ENCODE measurements around the gene LIMA1. TPM values are rescaled to one million over a fixed set of nuclear protein-coding genes. Genes with fewer than 3 reads are reported as not detected.
"Not testable (repeated sequence)": the region's sequence is repeated elsewhere in the genome, so short reads cannot be mapped to it uniquely, and the experiment has no call there.

LIMA1 gene
- total RNA-seq, 1 donor, result 377 TPM

GRCh38 chr12:50167049-50167828 is 116.1 kb downstream of the LIMA1 start, which contains the start of gene CERS5:
Gene CERS5 (minus strand): TSS chr12:50167369. CDS start chr12:50167297, 72 bp downstream.
- H3K4me3 ChIP-seq (ENCODE audit: low read depth, low read length), result peak within 1 kb of the TSS; percentile 85
- peak; percentile 99 for DNase-seq (ENCODE audit: low read depth)
- TF ChIP-seq CTCF (IDR thresholded peaks at IDR 0.05; ENCODE audit: insufficient read depth, low read depth, low read length), result no peak

DNA sequence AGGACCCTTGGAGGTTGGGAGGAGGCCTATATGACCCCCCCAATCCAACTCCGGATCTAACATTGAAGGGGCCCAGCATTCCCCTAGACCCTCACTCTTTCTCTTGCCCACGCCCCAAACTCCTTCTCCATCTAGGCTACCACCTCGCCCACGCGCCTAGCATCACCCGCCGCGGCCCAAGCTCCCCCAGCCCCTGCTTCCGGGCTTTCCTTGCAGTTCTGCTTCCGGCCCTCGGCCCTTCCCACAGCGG is 116.6 kb downstream of the LIMA1 start:
- no peak for DNase-seq (ENCODE audit: low read depth)
- peak overlapping the region; percentile 85 for H3K4me3 ChIP-seq (ENCODE audit: low read depth, low read length)
- TF ChIP-seq CTCF (IDR thresholded peaks at IDR 0.05; ENCODE audit: insufficient read depth, low read depth, low read length), result no peak

- no peak for TF ChIP-seq CTCF (IDR thresholded peaks at IDR 0.05; ENCODE audit: insufficient read depth, low read depth, low read length)
- DNase-seq (ENCODE audit: low read depth), result peak; percentile 27
- peak overlapping the region; percentile 25 for H3K4me3 ChIP-seq (ENCODE audit: low read depth, low read length)
These were observed 118.4 kb downstream of the LIMA1 start for GRCh38 chr12:50164963-50165362.

DNA sequence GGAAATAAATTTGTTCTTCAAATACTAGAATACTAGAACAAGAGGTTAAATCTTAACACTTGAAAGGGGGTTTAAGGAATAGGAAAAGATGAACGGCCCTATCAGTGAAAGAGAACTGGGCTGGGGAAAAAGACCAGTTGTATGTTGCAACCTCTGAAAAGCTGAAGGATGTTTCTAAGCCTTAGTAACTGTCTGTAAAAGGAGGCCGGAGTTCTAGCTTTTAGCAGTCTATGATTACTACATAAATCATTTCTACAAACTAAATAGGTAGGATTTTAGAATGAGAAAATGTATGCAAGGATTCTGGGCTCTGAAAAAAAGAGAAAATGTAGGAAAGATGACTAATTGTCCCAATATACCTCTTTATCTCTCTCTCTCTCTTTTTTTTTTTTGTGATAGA is 121.1 kb downstream of the LIMA1 start:
- peak; percentile 75 for DNase-seq (ENCODE audit: low read depth)
- no peak overlapping the region for H3K4me3 ChIP-seq (ENCODE audit: low read depth, low read length)
- no peak for TF ChIP-seq CTCF (IDR thresholded peaks at IDR 0.05; ENCODE audit: insufficient read depth, low read depth, low read length)

DNA sequence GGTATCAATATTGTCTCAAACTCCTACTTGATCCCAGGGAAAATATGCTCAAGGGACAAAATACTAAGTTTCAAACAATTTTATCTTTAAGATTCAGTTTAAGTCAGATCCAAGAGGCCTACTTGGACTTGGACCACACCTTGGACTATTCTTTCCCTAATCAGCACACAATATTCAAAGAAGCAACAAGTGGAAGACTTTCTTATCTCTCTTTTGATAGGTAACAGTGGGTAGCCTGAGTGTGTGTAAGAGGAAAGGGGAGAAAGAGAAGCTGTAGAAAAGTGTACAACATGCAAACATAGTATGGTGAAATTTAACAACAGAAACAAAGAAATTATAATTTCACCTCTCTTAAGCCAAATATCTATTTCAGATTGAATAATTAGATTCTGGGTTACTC is 122.7 kb downstream of the LIMA1 start:
- no peak overlapping the region for H3K4me3 ChIP-seq (ENCODE audit: low read depth, low read length)
- no peak for DNase-seq (ENCODE audit: low read depth)
- TF ChIP-seq CTCF (IDR thresholded peaks at IDR 0.05; ENCODE audit: insufficient read depth, low read depth, low read length), result no peak

- DNase-seq (ENCODE audit: low read depth), result no peak
- no peak for TF ChIP-seq CTCF (IDR thresholded peaks at IDR 0.05; ENCODE audit: insufficient read depth, low read depth, low read length)
- no peak overlapping the region for H3K4me3 ChIP-seq (ENCODE audit: low read depth, low read length)
These were observed 126.1 kb downstream of the LIMA1 start for GRCh38 chr12:50157259-50157658.

- DNase-seq (ENCODE audit: low read depth), result no peak
- TF ChIP-seq CTCF (IDR thresholded peaks at IDR 0.05; ENCODE audit: insufficient read depth, low read depth, low read length), result no peak
- H3K4me3 ChIP-seq (ENCODE audit: low read depth, low read length), result no peak overlapping the region
These were observed 126.7 kb downstream of the LIMA1 start for GRCh38 chr12:50156641-50157040.

GRCh38 chr12:50154947-50155346 is 128.4 kb downstream of the LIMA1 start:
- not testable (repeated sequence) for DNase-seq (ENCODE audit: low read depth); H3K4me3 ChIP-seq (ENCODE audit: low read depth, low read length)

Measured in fibroblast of villous mesenchyme (primary cell).